Stomach (tissue), 9 donors: Measurements from ENCODE around the gene AGBL2. TPM values are rescaled to one million over a fixed set of nuclear protein-coding genes. Genes with fewer than 3 reads are reported as not detected.
A peak's percentile ranks its signal among the peaks of the same experiment; 100 is the strongest.
"Not testable (repeated sequence)": the region's sequence is repeated elsewhere in the genome, so short reads cannot be mapped to it uniquely, and the experiment has no call there.

Experiments
- DNase-seq, 2 donors: peaks; one replicate each; pipeline versions ENCODE4 v3.0.0 to v3.0.0-alpha.2; 2013 to 2019
- H3K27ac ChIP-seq, 5 donors: fragments of 200-600 bp in 4 of 5; sonication (generic) in 4 of 5; one replicate each; pipeline ENCODE4 v1.5.1; 2013 to 2019; ENCODE audit warnings: mild to moderate bottlenecking in 1 of 5, moderate library complexity in 1 of 5
- H3K27me3 ChIP-seq, 3 donors: fragments of 200-600 bp; sonication (generic); one replicate each; pipeline ENCODE4 v1.5.1; 2017 to 2019; ENCODE audit warnings: mixed run types in 1 of 3
- H3K36me3 ChIP-seq, 4 donors: fragments of 200-600 bp; sonication (generic); 1 replicate in 3 of 4; 2 replicates in 1 of 4; pipeline ENCODE4 v1.5.1; 2016 to 2019
- H3K4me1 ChIP-seq, 4 donors: fragments of 200-600 bp; sonication (generic); one replicate each; pipeline ENCODE4 v1.5.1; 2016 to 2019
- H3K4me3 ChIP-seq, 4 donors: fragments of 200-600 bp; sonication (generic) in 3 of 4; one replicate each; pipeline ENCODE4 v1.5.1; 2016 to 2019; ENCODE audit warnings: mild to moderate bottlenecking in 1 of 4
- H3K9me3 ChIP-seq, 4 donors: fragments of 200-600 bp; sonication (generic); one replicate each; pipeline ENCODE4 v1.5.1; 2016 to 2019
- CTCF ChIP-seq, 7 experiments: fragments of 450-650 bp in 4 of 7; fragments of 200-600 bp in 3 of 7; sonication (generic) in 3 of 7; IDR thresholded peaks; one replicate each; pipeline ENCODE4 v1.5.1; 2016 to 2019; ENCODE audit warnings: antibody characterized with exemption in 7 of 7, control low read depth in 2 of 7, mild to moderate bottlenecking in 1 of 7
- EP300 ChIP-seq: sonication (generic); formaldehyde crosslinking; IDR thresholded peaks from one replicate; pipeline ENCODE4 v1.6.1; 2017; ENCODE audit warnings: antibody characterized with exemption
- POLR2A ChIP-seq, 4 donors: fragments of 450-650 bp; IDR thresholded peaks; one replicate each; pipeline ENCODE4 v1.6.1; 2016; ENCODE audit warnings: antibody characterized with exemption in 4 of 4, control low read depth in 2 of 4, mild to moderate bottlenecking in 1 of 4, moderate library complexity in 1 of 4
- POLR2AphosphoS5 ChIP-seq, 3 donors: sonication (generic); formaldehyde crosslinking; IDR thresholded peaks; one replicate each; pipeline ENCODE4 v1.6.1; 2016; ENCODE audit warnings: antibody characterized with exemption in 3 of 3
- WGBS, 5 donors: extraction: QIAGEN DNeasy Blood & Tissue Kit in 3 of 5; methylation state at CpG; one replicate each; pipeline versions ENCODE4 v1.1.5 to v1.1.7; 2013 to 2018; 5-methylcytosine and 5-hydroxymethylcytosine counted together
- intact Hi-C: fragments of 100-400 bp; cut with DNase I; formaldehyde crosslinking; loops from one replicate; pipeline ENCODE4 v1.15.1; 2023; ENCODE audit warnings: low total_unique reads
- polyA plus RNA-seq, 3 donors: library from polyadenylated mRNA; stranded (reverse); fragments of 200-250 nt; gene quantifications; one replicate each; pipeline ENCODE4 v1.2.3, GENCODE V29; 2013
- total RNA-seq, 5 donors: library from RNA; depleted of rRNA; stranded (reverse); fragments of >200 nt; gene quantifications; one replicate each; pipeline versions ENCODE4 v1.1.0 to v1.2.3, GENCODE V29; 2014 to 2016
- donor health status: healthy with polysubstance abuse.
- donor health status: Bipolar disorder and iron deficiency.
- donor health status: healthy.

AGBL2 gene
- total and polyA plus RNA-seq, 8 donors, result 0.56 to 11.7 (median 0.92) TPM; not detected in 3

DNA sequence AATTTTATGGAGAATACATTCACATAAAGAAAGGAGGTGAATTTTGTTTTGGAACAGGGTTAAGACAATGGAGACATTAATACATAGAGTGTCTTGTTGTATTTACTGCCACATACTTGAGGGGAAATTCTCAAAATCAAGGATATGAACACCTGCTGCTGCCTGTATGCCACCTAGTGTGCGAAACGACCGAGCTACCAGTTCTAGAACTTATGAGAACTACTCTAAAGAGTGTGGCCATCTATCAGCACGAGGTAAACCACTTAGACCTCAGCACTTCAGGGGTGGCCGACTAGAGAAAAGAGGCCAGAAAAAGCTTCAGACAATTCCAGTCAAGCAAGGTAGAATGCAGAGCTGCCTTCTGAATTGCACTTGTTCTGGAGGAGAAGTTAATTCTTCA is 1.5 kb upstream of the AGBL2 start:
- peaks cover 0 to 15% (median 6%) of the 10 kb centered on the region in 4 donors for H3K4me1 ChIP-seq
- intact Hi-C loops, result no loop called here

DNA sequence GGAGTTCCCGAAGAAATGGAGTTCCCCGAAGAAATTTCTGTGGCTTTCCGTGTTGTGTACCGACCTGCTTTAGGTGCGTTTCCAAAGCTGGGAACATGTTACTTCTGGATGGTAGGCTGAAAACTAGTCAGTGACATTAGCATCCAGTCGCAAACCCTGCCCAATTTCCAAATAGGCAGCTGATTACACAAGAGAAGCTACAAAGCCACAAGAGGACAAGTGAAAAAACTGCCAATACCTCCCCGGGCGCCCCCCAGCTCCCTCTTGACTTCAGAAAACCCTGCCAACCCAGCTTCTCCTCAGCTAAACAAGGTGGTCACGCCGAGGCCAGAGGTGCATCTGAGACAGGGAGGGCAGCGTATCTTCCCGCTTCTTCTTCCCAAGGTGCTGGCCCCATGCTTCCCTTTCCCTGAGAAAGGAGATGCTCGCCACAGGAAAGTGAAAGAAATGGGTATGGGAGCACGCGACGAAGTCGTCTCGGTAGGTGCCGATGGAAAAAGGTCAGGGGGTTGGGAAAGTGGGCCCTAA is 551 bp downstream of the AGBL2 start:
- H3K4me3 ChIP-seq, result peak overlapping the region; percentile 69 to 97 (median 79)
- peaks cover 19 to 37% (median 35%) of the 10 kb centered on the region in 4 donors for H3K36me3 ChIP-seq
- H3K4me1 ChIP-seq, result peaks cover 0 to 15% (median 6%) of the 10 kb centered on the region in 4 donors
- intact Hi-C loops, result no loop called here
- peak in 1 of 2 donors; percentile 36 for DNase-seq
- TF ChIP-seq POLR2AphosphoS5 (IDR thresholded peaks at IDR 0.05) (no peak), EP300 (no peak), POLR2A (IDR thresholded peaks at IDR 0.05) (no peak), CTCF (IDR thresholded peaks at IDR 0.05) (no peak)
- WGBS, 5 donors, result 14 to 18% (median 15%) methylated on average over 19 of the region's 19 CpGs
- H3K27ac ChIP-seq, result peak overlapping the region; percentile 71 to 90 (median 77)
- H3K9me3 ChIP-seq, result no peaks in the 10 kb centered on the region
- H3K27me3 ChIP-seq, result no peaks in the 10 kb centered on the region

More for the DNA sequence above, 1.5 kb upstream of the AGBL2 start:
- peaks cover 37 to 58% (median 56%) of the 10 kb centered on the region in 4 donors for H3K36me3 ChIP-seq
- no peaks in the 10 kb centered on the region for H3K27me3 ChIP-seq
- no peaks in the 10 kb centered on the region for H3K9me3 ChIP-seq
- DNase-seq, result no peak
- WGBS, 5 donors, result 58 to 66% (median 61%) methylated on average over 5 of the region's 5 CpGs
- TF ChIP-seq EP300 (no peak), POLR2A (IDR thresholded peaks at IDR 0.05) (no peak), POLR2AphosphoS5 (IDR thresholded peaks at IDR 0.05) (no peak), CTCF (IDR thresholded peaks at IDR 0.05) (no peak)
- H3K27ac ChIP-seq, result no peak overlapping the region
- H3K4me3 ChIP-seq, result no peak overlapping the region

DNA sequence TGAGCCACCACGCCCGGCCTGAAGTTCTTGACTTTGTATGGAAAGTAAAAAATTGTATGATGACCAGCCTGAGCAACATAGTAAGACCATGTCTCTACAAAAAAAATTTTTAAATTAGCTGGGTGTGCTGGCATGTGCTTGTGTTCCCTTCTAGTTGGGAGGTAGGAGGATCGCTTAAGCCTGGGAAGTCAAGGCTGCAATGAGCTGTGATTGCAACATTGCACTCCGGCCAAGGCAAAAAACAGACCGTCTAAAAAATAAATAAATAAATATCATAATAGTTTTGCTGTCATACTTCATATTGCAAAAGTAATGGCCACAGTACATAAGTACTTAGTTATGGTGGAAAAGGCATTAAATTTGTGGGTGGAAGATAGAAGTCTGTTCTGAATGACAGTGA is 3.4 kb downstream of the AGBL2 start:
- Histone ChIP-seq H3K27me3 (no peaks in the 10 kb centered on the region), H3K9me3 (no peaks in the 10 kb centered on the region), H3K36me3 (peaks cover 0 to 9% (median 7%) of the 10 kb centered on the region in 4 donors), H3K4me3 (no peak overlapping the region), H3K27ac (no peak overlapping the region), H3K4me1 (peaks cover 0 to 15% (median 6%) of the 10 kb centered on the region in 4 donors)
- no peak for TF ChIP-seq POLR2AphosphoS5 (IDR thresholded peaks at IDR 0.05)
- no peak for TF ChIP-seq CTCF (IDR thresholded peaks at IDR 0.05)
- TF ChIP-seq EP300, result no peak
- TF ChIP-seq POLR2A (IDR thresholded peaks at IDR 0.05), result no peak
- intact Hi-C loops, result no loop called here
- 83 to 94% (median 89%) methylated on average over 5 of the region's 5 CpGs for WGBS, 5 donors
- no peak for DNase-seq

DNA sequence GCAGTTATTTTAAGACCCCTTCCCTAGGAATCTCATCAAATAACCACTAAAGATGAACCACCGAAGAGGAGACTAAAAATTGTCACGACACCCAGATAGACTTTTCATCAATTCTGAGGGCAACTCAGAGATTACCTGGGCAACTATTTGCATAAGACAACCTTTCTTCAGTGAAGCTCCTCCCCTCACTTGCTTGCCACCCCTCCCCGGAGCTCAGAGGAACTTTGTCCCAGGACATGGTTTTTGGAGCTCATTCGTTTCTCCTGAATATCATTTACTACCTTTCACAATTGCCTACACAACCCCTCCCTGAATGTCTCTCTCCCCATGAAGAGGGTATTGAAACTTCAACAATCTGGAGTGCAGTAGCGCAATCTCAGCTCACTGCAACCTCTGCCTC is 3.9 kb downstream of the AGBL2 start:
- peaks cover 0 to 15% (median 6%) of the 10 kb centered on the region in 4 donors for H3K4me1 ChIP-seq
- H3K27me3 ChIP-seq, result no peaks in the 10 kb centered on the region
- peaks cover 0 to 3% (median 1%) of the 10 kb centered on the region in 4 donors for H3K36me3 ChIP-seq
- no peaks in the 10 kb centered on the region for H3K9me3 ChIP-seq
- intact Hi-C loops, result no loop called here
- no peak for DNase-seq
- WGBS, 5 donors, result 60 to 79% (median 65%) methylated on average over 5 of the region's 5 CpGs
- TF ChIP-seq POLR2AphosphoS5 (IDR thresholded peaks at IDR 0.05), result no peak
- no peak for TF ChIP-seq POLR2A (IDR thresholded peaks at IDR 0.05)
- TF ChIP-seq CTCF (IDR thresholded peaks at IDR 0.05), result no peak
- no peak for TF ChIP-seq EP300
- no peak overlapping the region for H3K4me3 ChIP-seq
- no peak overlapping the region for H3K27ac ChIP-seq

DNA sequence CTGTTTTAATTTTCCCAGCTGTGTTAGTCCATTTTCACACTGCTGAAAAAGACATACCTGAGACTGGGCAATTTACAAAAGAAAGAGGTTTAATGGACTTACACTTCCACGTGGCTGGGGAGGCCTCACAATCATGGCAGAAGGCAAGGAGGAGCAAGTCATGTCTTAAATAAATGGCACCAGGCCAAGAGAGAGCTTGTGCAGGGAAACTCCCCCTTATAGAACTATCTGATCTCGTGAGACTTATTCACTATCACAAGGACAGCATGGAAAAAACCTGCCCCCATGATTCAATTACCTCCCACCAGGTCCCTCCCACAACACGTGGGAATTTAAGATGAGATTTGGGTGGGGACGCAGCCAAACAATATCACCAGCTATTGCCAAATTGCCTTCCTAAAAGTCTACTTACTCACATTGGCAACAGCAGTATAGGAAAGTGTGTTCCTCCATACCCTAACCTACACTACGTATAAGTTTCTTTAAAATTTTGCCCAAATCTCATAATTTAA is 7.8 kb downstream of the AGBL2 start:
- DNase-seq, H3K27ac ChIP-seq, H3K4me1 ChIP-seq, intact Hi-C loops, H3K4me3 ChIP-seq, H3K36me3 ChIP-seq, H3K27me3 ChIP-seq, H3K9me3 ChIP-seq: not testable (repeated sequence)
- 86 to 92% (median 91%) methylated on average over 5 of the region's 5 CpGs for WGBS, 5 donors
